NCI-H2196 treated with DMSO at 0.1 percent for 48 hours (cell line): ENCODE measurements around the gene MAP4K4.
"Not testable (repeated sequence)": the region's sequence is repeated elsewhere in the genome, so short reads cannot be mapped to it uniquely, and the experiment has no call there.

ENCODE experiments used
- DNase-seq: peaks from one replicate; lab custom pipeline; 2025; ENCODE audit not compliant: unreplicated experiment; lab: John Stamatoyannopoulos, UW

MAP4K4 gene

GRCh38 chr2:101766337-101766736, 68.8 kb downstream of the MAP4K4 start:
- DNase-seq = no peak

- DNase-seq = no peak
These were observed 69.6 kb downstream of the MAP4K4 start for GRCh38 chr2:101766871-101767739.

- no peak for DNase-seq
These were observed 71.2 kb downstream of the MAP4K4 start for GRCh38 chr2:101768556-101769220.

GRCh38 chr2:101769726-101770125, 72.2 kb downstream of the MAP4K4 start:
- DNase-seq = not testable (repeated sequence)

- no peak for DNase-seq
These were observed 73.2 kb downstream of the MAP4K4 start for GRCh38 chr2:101770726-101771125.

GRCh38 chr2:101771227-101771902, 73.9 kb downstream of the MAP4K4 start:
- DNase-seq = no peak

- DNase-seq = no peak
These were observed 74.4 kb downstream of the MAP4K4 start for GRCh38 chr2:101771910-101772321.

- no peak for DNase-seq
These were observed 75.6 kb downstream of the MAP4K4 start for GRCh38 chr2:101773137-101773536.

GRCh38 chr2:101773961-101774360, 76.5 kb downstream of the MAP4K4 start:
- DNase-seq = not testable (repeated sequence)

- no peak for DNase-seq
These were observed 77.6 kb downstream of the MAP4K4 start for GRCh38 chr2:101775092-101775491.

- no peak for DNase-seq
These were observed 78.1 kb downstream of the MAP4K4 start for GRCh38 chr2:101775636-101776035.

GRCh38 chr2:101776172-101777043, 78.9 kb downstream of the MAP4K4 start:
- no peak for DNase-seq

- no peak for DNase-seq
These were observed 79.8 kb downstream of the MAP4K4 start for GRCh38 chr2:101777337-101777736.

GRCh38 chr2:101778102-101778501, 80.6 kb downstream of the MAP4K4 start:
- no peak for DNase-seq

- no peak for DNase-seq
These were observed 81.7 kb downstream of the MAP4K4 start for GRCh38 chr2:101779190-101779589.

- DNase-seq = no peak
These were observed 82.1 kb downstream of the MAP4K4 start for GRCh38 chr2:101779656-101780055.

- DNase-seq = no peak
These were observed 83.8 kb downstream of the MAP4K4 start for GRCh38 chr2:101781326-101781725.

GRCh38 chr2:101781791-101782426, 84.4 kb downstream of the MAP4K4 start:
- DNase-seq = no peak

GRCh38 chr2:101782427-101782792, 84.9 kb downstream of the MAP4K4 start:
- DNase-seq = no peak

- DNase-seq = no peak
These were observed 89.6 kb downstream of the MAP4K4 start for GRCh38 chr2:101787097-101787496.
